Stimulated activated naive CD8-positive, alpha-beta T cell treated with anti-CD3 and anti-CD28 coated beads, Interleukin-15, Interleukin-2, amounts not matched to agents 100 U/mL and 50 U/mL, for 24 hours (primary cell): ENCODE measurements around the gene TSPAN14.
"Not testable (repeated sequence)": the region's sequence is repeated elsewhere in the genome, so short reads cannot be mapped to it uniquely, and the experiment has no call there.

Experiments used
- ATAC-seq: fragments of 150-1000 bp; cut with Tn5 transposase; one replicate; pipeline ENCODE4 v1.10.0; 2021
- DNase-seq: peaks from one replicate; pipeline ENCODE4 v3.0.0; 2021

TSPAN14 gene

DNA sequence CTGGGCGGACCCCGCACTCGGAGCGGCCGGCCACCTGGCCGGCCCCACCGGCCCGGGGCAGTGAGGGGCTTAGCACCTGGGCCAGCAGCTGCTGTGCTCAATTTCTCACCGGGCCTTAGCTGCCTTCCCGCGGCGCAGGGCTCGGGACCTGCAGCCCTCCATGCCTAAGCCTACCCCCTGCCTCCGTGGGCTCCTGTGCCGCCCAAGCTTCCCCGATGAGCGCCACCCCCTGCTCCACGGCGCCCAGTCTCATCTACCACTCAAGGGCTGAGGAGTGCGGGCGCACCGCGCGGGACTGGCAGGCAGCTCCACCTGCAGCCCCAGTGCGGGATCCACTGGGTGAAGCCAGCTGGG is 89.2 kb downstream of the TSPAN14 start:
- ATAC-seq, DNase-seq: not testable (repeated sequence)

DNA sequence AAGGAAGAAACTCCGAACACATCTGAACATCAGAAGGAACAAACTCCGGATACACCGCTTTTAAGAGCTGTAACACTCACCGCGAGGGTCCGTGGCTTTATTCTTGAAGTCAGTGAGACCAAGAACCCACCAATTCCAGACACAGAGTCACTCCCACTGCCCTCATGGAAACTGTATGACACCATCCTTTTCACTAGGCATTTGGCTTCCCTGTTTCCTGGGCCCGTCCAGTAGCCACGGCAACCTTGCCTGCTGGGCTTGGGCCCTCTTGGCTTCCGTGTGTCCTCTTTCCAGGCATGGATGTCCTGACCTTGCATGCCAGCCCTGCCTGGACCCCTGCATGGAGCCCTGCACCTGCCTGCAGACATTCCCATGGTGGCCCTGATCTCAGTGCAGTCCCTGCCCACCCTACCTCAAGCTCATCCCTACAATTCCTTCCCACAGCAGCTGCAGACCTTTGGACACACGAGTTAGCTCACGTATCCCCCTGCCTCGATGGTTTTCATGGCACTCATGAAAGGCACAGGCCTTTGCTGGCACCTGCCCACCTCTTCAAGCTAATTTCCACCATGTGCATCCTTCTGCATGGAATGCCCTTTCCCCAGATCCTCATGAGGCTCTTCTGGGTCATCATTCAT is 90.3 kb downstream of the TSPAN14 start:
- ATAC-seq = no peak
- DNase-seq = no peak

DNA sequence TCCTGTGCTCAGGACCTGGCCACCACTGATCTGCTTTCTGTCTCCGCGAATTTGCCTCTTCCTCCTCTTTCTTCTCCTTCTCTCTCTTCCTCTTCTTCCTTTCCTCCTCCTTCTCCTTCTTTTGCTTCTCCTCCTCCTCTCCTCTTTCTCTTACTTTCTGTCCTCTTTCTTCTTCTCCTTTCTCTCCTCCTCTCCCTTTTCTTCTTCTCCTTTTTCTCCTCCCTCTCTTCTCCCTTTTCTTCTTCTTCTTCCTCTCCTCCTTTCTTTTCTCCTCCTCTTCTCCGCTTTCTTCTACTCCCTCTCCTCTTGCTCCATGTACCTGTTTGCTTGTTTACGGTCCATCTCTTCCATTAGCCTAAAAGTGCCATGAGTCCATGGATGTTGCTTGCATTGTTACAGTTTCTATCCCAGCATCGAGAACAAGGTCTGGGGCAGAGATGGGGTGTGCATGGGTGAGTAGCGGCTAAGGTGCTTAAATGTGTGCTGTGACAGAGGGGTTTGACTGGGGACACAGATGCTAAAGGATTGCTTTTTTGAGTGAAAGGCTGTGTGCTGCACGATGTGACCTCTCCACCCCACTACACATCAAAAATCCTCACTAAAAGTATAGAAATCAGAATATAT is 91.3 kb downstream of the TSPAN14 start:
- DNase-seq (no peak), ATAC-seq (no peak)

- ATAC-seq (no peak), DNase-seq (no peak)
Measured at GRCh38 chr10:80552151-80552646, 98.1 kb downstream of the TSPAN14 start.

- no peak for ATAC-seq
- DNase-seq = no peak
Measured at GRCh38 chr10:80553436-80553835, 99.3 kb downstream of the TSPAN14 start.

DNA sequence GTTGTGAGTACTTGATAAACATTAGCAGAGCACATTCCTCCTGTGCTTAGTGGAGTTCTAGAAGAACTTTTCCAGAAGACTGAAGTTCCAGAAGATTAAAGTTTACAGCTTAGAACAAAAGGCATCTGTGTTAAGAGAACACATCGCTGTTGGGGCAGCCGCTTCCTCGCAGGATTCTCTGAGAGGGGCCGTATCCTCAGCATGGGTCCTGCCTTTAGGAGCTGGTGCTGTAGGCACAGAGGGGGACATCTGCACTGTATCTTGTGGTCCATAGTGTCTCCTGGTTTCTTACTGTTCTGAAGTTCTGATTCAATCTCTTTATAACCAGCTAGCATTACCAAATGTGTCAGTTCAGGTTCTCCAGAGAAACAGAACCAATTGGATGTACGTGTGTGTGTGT is 99.9 kb downstream of the TSPAN14 start:
- ATAC-seq = no peak

DNA sequence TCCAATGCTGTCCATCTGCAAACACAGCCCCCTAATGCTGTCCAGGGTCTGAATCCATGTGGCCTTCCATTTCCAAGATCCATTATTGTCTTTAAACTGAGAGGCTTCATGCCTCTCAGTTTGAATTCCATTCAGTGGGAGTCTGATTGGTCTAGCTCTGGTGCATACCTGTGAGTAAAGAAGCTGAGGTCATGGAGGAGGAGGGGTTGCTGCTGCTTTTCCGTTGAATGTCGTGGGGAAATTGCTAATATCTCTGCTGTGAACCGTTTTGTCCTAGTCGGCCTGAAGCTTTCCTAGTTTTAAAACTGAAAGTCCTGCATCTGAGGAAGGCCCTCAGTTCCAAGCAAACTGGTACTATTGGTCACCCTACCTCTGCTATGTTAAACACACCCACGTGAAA is 101.3 kb downstream of the TSPAN14 start:
- no peak for ATAC-seq
- no peak for DNase-seq

More for the DNA sequence above, 99.9 kb downstream of the TSPAN14 start:
- DNase-seq = no peak

DNA sequence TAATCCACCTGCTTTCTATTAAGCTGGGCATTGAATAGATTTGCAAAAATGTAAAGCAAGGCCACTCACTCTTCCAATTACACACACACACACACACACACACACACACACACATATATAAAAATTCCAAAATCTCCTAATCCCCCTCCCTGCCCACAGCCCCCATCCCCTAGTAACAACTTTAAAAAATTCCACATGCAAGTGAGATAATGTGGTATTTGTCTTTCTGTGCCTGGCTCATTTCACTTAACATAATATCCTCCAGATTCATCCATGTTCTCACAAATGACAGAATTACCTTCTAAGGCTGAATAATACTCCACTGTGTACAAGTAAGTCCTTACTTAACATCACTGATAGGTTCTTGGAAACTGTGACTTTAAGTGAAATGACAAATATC is 107.8 kb downstream of the TSPAN14 start:
- DNase-seq = no peak
- no peak for ATAC-seq

GRCh38 chr10:80567292-80567691 is 113.2 kb downstream of the TSPAN14 start:
- no peak for DNase-seq
- no peak for ATAC-seq

DNA sequence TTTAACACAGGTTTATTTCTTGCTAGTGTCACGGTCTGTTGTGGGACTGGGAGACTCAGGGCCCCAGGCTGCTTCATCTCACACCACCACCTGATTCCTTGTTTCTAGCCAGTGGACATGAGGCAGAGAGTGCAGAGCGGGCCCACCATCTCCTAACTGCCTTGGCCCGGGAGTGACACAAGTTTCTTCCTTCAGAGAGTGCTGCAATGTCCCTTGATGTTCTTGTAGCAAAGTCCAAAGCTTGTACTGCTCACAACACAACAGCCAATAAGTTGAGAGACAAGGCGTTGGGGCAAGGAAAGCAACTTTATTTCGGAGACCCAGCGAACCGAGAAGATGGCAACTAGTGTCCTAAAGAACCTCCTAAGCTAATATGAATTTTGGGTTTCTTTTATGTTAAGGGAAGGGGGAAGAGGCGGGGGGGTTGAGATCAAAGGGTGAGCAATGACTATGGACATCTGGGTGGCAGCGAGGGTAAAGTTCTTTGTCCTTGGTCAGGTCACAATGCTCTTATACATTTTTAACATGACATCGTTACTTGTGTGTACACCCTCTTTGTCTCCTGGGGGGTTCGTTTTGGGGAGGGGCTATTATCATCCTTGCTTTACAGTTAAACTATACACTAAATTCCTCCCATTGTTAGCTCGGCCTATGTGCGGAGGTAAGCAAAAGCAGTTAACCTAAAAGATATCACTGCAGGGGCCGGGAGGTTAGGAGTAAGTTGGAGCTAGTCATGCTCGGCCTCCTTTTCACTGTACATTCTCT is 115.2 kb downstream of the TSPAN14 start:
- ATAC-seq (no peak), DNase-seq (no peak)

GRCh38 chr10:80571352-80571751 is 117.2 kb downstream of the TSPAN14 start:
- no peak for ATAC-seq

DNA sequence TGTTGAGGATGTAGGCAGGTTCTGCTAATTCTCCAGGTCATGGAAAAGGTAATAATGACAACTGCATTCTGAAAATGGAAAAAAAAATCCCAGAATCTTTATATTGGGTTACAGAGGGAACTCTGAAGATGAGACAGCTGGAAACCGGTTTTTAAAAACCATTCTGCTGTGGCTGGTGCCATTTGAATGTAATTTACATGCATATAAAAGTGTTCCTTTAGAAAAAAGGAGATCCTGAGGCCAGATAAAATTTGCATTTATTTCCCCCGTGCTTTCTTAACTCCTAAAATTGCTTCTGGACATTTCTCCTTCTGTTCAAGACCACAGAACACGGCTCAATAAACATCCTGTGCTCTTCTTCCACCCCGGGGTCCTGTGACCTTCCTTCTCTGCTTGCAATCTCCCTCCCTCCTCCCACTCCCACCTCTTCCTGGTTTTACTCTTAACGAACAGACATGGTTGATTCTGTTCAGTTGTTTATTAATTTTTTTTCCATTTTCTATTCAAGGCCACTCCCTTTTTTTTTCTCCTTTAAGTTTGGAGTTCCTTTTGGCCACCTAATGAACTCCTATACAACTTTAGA is 125.2 kb downstream of the TSPAN14 start:
- ATAC-seq (no peak), DNase-seq (no peak)

More at GRCh38 chr10:80571352-80571751, 117.2 kb downstream of the TSPAN14 start:
- no peak for DNase-seq

DNA sequence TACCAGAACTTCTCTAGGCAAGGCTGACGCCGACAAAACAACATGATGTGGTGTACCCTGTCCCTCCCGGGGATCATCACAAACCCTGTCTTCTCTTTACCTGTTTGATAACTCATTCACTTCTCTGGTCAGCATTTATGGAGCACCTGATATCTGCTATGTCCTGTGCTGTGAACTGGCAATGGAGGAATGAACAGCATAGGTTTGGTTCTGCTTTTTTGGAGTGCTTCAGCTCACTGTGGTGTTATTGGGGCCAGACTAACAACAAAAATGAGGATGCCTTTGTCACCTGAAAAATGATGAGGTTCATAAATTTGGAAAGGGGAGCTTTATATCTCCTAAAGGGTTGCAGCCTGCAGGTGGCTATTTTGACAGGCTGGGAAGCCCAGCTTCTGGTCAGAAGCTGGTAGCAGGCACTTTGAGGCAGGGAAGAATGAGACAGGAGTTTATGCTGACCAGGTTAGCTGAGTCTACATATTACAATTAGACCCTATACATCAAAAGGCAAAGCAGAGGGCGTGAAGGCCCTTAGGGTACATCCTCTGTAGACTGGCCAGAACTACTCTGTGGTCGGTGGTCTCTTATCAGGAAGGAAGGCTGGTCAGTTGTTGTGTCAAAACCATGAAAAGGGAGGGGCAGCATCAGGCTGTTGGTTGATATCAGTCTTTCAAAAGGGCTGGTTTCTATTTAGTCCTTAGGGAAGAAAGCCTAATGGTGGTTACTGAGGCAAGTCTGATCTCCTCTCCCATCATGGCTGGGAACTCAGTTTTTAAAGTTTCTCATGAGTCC is 125.9 kb downstream of the TSPAN14 start:
- ATAC-seq (no peak), DNase-seq (no peak)

- DNase-seq (no peak), ATAC-seq (no peak)
Measured at GRCh38 chr10:80580638-80581468, 126.7 kb downstream of the TSPAN14 start.

DNA sequence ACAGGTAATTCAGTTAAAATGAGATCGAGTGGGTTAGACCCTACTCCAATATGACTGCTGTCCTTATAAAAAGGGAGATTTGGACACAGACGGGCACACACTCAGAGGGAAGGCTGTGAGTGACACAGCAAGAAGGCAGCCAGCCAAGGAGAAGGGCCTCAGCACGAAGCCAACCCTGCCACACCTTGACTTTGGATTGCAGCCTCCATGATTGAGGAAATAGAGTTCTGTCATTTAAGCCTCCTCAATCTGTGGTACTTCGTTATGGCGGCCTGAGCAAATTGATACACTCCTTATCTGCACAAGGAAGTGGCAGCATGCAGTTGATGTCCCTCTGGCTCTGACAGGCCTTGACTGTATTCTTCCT is 127.3 kb downstream of the TSPAN14 start:
- ATAC-seq = no peak
- DNase-seq = no peak

GRCh38 chr10:80582286-80582960 is 128.3 kb downstream of the TSPAN14 start:
- DNase-seq = no peak
- no peak for ATAC-seq
